Measurements from ENCODE around the gene CDC14C. TPM values are rescaled to one million over a fixed set of nuclear protein-coding genes. Genes with fewer than 3 reads are reported as not detected.

The CDC14C gene
- polyA plus RNA-seq, 1 experiment: not detected

DNA sequence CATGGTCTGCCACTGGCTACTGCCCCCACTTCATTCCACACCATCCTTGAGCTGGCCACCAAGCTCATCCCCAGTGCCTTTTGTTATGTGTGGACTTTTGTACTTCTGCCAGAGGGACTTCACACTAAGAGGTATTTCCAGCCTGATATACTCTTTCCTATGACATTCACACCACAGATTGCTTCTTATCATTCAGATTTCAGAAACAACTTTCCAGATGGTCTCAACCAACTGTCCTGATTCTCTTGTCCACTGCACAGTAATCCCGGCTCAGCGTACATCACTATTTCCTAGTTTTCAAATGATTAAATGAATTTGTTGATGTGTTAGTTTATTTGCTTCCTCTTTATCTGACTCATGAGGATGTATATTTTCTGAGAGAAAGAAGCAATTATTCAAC lies 7.1 kb downstream of the CDC14C start:
- DNase-seq (ENCODE audit: low read depth): no peak
- H3K36me3 ChIP-seq (ENCODE audit: control insufficient read depth, insufficient read depth, low read length): no peaks in the 10 kb centered on the region
- H3K4me3 ChIP-seq (ENCODE audit: low read depth, low read length): no peak overlapping the region
- POLR2A ChIA-PET: no interaction called here
- TF ChIP-seq, protein P1, sequence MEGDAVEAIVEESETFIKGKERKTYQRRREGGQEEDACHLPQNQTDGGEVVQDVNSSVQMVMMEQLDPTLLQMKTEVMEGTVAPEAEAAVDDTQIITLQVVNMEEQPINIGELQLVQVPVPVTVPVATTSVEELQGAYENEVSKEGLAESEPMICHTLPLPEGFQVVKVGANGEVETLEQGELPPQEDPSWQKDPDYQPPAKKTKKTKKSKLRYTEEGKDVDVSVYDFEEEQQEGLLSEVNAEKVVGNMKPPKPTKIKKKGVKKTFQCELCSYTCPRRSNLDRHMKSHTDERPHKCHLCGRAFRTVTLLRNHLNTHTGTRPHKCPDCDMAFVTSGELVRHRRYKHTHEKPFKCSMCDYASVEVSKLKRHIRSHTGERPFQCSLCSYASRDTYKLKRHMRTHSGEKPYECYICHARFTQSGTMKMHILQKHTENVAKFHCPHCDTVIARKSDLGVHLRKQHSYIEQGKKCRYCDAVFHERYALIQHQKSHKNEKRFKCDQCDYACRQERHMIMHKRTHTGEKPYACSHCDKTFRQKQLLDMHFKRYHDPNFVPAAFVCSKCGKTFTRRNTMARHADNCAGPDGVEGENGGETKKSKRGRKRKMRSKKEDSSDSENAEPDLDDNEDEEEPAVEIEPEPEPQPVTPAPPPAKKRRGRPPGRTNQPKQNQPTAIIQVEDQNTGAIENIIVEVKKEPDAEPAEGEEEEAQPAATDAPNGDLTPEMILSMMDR (IDR thresholded peaks at IDR 0.05; ENCODE audit: insufficient read depth, low read depth, low read length): no peak
- no peaks in the 10 kb centered on the region for H3K27me3 ChIP-seq (ENCODE audit: control insufficient read depth, insufficient read depth, low read length)
- CTCF ChIA-PET: no interaction called here

DNA sequence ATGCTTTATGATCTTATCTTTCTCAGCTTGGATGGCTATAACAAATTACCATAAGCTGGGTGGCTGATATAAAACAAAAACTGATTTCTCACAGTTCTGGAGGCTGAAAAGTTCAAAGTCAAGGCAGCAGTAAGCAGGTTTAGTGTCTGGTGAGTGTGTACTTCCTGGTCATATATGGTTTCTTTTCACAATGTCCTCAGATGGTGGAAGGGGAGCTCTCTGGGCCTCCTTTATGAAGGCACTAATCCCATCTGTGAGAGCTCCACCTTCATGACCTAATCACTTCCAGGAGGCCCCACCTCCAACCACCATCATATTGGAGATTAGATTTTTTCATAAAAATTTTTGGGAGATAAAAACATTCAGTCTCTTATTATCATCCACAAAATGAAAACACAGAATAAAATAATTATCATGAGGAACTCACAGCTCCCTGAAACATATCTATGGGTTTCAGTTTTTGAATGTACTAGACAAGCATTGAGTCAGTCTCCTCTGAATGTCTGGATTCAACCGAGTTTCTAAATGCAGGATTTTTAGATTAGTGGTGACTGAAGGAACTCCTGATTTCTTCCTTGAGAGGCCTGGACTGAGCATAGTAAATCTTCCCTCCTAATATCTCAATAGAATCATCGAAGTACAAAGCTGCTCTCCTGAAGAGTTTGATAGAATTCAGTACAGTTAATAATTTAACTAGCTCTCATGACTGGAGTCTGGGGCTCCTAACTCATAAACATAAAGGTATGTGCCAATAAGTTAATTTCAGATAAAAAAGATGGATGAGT lies 8.0 kb downstream of the CDC14C start:
- ChIA-PET POLR2A (no interaction called here), CTCF (no interaction called here)
- no peak overlapping the region for H3K4me3 ChIP-seq (ENCODE audit: low read depth, low read length)
- TF ChIP-seq, protein P1 (IDR thresholded peaks at IDR 0.05; ENCODE audit: insufficient read depth, low read depth, low read length): no peak
- no peaks in the 10 kb centered on the region for H3K27me3 ChIP-seq (ENCODE audit: control insufficient read depth, insufficient read depth, low read length)
- no peaks in the 10 kb centered on the region for H3K36me3 ChIP-seq (ENCODE audit: control insufficient read depth, insufficient read depth, low read length)
- no peak for DNase-seq (ENCODE audit: low read depth)

DNA sequence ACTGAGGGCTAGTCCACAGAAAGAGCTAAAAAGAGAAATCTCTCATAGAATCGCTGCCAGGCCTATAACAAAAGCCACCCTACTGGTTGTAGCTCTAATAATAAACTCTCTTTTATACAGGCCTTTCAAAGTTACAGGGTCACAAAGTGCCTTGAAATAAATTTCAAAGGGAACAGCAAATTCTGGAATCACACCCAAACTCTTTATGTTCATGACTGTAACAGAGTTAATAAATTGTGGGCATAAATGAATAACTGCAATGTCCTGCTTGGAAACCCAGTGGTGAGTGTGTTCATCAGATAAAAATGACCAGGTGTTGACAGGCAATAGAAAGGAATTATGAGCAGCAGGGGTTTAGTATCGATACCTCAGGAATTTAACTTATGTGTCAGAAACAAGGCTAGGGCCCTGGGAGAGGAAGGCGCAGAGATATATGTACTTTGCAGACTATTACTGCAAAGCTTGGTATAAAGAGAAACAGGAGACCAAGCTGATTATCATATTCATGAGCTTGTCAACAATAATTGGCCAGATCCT lies 9.3 kb downstream of the CDC14C start:
- Histone ChIP-seq H3K36me3 (ENCODE audit: control insufficient read depth, insufficient read depth, low read length) (no peaks in the 10 kb centered on the region), H3K4me3 (ENCODE audit: low read depth, low read length) (no peak overlapping the region), H3K27me3 (ENCODE audit: control insufficient read depth, insufficient read depth, low read length) (no peaks in the 10 kb centered on the region)
- no peak for DNase-seq (ENCODE audit: low read depth)
- TF ChIP-seq, protein P1 (IDR thresholded peaks at IDR 0.05; ENCODE audit: insufficient read depth, low read depth, low read length): no peak
- CTCF ChIA-PET: no interaction called here
- POLR2A ChIA-PET: no interaction called here

DNA sequence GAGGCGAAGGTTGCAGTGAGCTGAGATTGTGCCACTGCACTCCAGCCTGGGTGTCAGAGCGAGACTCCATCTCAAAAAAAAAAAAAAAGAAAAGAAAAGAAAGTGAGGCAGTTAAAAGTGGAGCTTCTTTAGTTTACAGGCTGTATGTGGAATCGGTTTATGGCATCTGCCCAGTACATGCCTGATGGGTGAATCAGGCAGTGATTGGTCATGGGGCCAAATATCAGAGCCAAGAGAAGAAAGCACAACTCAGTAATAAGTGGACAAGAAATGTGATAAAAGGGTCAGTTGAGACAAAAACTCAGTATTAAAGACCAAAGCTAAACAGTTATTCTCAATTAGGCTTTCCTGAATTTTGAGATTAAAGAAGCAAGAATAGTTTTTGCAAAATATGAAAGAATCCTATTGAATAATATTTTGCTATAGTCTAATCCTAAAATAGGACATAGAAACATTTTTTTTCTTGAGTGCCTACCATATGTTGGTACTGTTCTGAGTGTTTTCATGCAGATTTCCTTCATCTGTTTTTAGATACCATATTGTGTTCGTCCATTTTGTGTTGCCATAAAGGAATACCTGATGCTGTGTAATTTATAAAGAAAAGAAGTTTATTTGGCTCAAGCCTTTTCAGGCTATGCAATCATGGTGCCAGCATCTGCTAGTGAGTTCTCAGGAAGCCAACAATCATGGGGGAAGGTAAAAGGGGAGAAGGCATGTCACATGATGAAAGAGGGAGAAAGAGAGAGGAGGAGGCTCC lies 14.4 kb downstream of the CDC14C start:
- DNase-seq (ENCODE audit: low read depth): no peak
- TF ChIP-seq, protein P1 (IDR thresholded peaks at IDR 0.05; ENCODE audit: insufficient read depth, low read depth, low read length): no peak
- CTCF ChIA-PET: no interaction called here
- no peak overlapping the region for H3K4me3 ChIP-seq (ENCODE audit: low read depth, low read length)
- H3K27me3 ChIP-seq (ENCODE audit: control insufficient read depth, insufficient read depth, low read length): no peaks in the 10 kb centered on the region
- POLR2A ChIA-PET: no interaction called here
- no peaks in the 10 kb centered on the region for H3K36me3 ChIP-seq (ENCODE audit: control insufficient read depth, insufficient read depth, low read length)

DNA sequence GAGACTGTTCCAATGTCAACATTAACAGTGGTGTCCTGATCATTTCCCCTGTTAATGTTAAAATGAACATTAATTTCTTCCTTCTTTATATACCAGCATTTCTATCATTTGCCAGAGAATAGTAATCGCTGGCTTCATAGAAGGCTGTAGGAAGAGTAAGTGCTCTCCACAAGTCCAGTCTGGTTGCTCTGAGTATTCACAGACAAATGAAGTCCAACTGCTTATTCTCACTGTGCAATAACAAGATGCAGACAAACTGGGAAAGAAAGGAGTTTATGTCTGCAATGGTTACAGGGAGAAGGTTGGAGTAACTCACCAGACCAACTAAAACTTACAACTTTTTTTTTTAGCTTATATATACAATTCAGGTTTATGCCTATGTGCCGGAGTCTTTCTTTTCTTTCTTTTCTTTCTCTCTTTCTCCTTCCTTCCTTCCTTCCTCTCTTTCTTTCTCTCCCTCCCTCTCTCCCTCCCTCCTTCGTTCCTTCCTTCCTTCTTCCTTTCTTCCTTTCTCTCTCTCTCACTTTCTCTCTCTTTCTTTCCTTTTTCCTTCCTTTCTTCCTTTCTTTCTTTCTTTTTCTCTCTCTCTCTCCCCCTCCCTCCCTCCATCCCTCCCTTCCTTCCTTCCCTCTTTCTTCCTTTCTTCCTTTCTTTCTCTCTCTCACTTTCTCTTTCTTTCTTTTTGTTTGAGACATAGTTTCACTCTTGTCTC lies 19.1 kb downstream of the CDC14C start:
- ChIA-PET POLR2A (no interaction called here), CTCF (no interaction called here)
- Histone ChIP-seq H3K27me3 (ENCODE audit: control insufficient read depth, insufficient read depth, low read length) (no peaks in the 10 kb centered on the region), H3K4me3 (ENCODE audit: low read depth, low read length) (no peak overlapping the region), H3K36me3 (ENCODE audit: control insufficient read depth, insufficient read depth, low read length) (no peaks in the 10 kb centered on the region)
- no peak for DNase-seq (ENCODE audit: low read depth)
- TF ChIP-seq, protein P1 (IDR thresholded peaks at IDR 0.05; ENCODE audit: insufficient read depth, low read depth, low read length): no peak

Data from BJ (cell line).